Measurements from ENCODE around the gene MLPH. TPM values are rescaled to one million over a fixed set of nuclear protein-coding genes. Genes with fewer than 3 reads are reported as not detected.

Gene MLPH
- total and polyA plus RNA-seq, 12 donors = 0.12 to 3.6 (median 0.84) TPM; not detected in 1

DNA sequence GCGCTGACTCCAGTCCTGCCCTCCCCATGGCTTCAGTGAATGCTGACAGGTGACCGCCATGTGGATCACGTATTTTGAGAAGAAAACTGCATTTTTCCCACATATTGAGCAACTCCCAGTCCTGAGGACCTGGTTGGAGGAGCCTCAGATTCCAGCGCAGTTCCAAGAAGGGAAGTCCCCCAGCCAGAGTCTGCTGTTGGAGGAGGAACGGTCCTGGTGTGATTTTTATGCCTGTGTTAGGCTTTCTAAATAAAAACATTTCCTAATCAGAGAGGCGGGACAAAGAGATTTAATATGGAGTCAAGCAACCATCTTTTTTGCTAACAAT lies 40.7 kb upstream of the MLPH start:
- Histone ChIP-seq H3K9me3 (replicated peaks in 1 of 3) (no peaks in the 10 kb centered on the region), H3K4me3 (no peak overlapping the region), H3K27me3 (no peaks in the 10 kb centered on the region), H3K4me1 (replicated peaks in 1 of 2) (peaks cover 0 to 7% of the 10 kb centered on the region in 2 donors), H3K27ac (no peak overlapping the region), H3K36me3 (replicated peaks in 1 of 2) (no peaks in the 10 kb centered on the region)
- no peak for DNase-seq
- intact Hi-C loops (cut with DNase I) = no loop called here
- WGBS, 4 donors = 82 to 93% (median 92%) methylated on average over 3 to 6 of the region's 6 CpGs
- no peak for TF ChIP-seq CTCF (IDR thresholded peaks at IDR 0.05)

- no peaks in the 10 kb centered on the region for H3K9me3 ChIP-seq (replicated peaks in 1 of 3)
- intact Hi-C loops (cut with DNase I) = no loop called here
- H3K4me3 ChIP-seq = no peak overlapping the region
- peak in 1 of 7 donors; percentile 10 for DNase-seq
- WGBS, 4 donors = 87 to 93% (median 90%) methylated on average over 11 of the region's 11 CpGs
- no peaks in the 10 kb centered on the region for H3K27me3 ChIP-seq
- H3K27ac ChIP-seq = no peak overlapping the region
- no peak for TF ChIP-seq POLR2A (IDR thresholded peaks at IDR 0.05)
- TF ChIP-seq CTCF (IDR thresholded peaks at IDR 0.05) = no peak
- H3K4me1 ChIP-seq (replicated peaks in 1 of 2) = peaks cover 0 to 7% of the 10 kb centered on the region in 2 donors
- H3K36me3 ChIP-seq (replicated peaks in 1 of 2) = no peaks in the 10 kb centered on the region
These were observed 39.6 kb upstream of the MLPH start for GRCh38 chr2:237447496-237447895.

DNA sequence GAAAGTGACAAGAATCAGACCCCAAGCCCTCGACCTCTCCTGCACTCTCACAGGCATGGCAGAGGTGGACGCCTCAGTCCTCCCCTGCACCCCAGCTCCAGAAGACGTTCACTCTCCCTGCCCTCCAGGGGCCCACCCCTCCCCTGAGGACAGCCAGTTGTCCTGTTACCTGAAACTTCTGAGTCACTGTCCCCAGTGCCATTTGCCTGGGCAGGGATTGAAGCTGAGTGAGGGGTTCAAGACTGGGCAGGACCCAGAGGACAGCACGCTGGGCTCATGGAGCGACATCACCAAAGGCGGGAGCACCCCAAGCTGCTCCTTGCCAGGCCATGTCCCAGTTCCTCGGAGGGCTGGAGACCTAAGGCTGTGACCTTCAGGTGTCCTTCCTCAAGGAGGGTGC lies 38.9 kb upstream of the MLPH start:
- Histone ChIP-seq H3K27me3 (no peaks in the 10 kb centered on the region), H3K36me3 (replicated peaks in 1 of 2) (no peaks in the 10 kb centered on the region), H3K27ac (no peak overlapping the region), H3K9me3 (replicated peaks in 1 of 3) (no peaks in the 10 kb centered on the region), H3K4me3 (no peak overlapping the region), H3K4me1 (replicated peaks in 1 of 2) (peaks cover 0 to 7% of the 10 kb centered on the region in 2 donors)
- 86 to 92% (median 89%) methylated on average over 5 to 7 of the region's 7 CpGs for WGBS, 4 donors
- DNase-seq = peak in 1 of 7 donors; percentile 36
- TF ChIP-seq CTCF (IDR thresholded peaks at IDR 0.05) (no peak), POLR2A (IDR thresholded peaks at IDR 0.05) (no peak)
- intact Hi-C loops (cut with DNase I) = no loop called here

- DNase-seq = no peak
- H3K27ac ChIP-seq = no peak overlapping the region
- peaks cover 0 to 7% of the 10 kb centered on the region in 2 donors for H3K4me1 ChIP-seq (replicated peaks in 1 of 2)
- intact Hi-C loops (cut with DNase I) = no loop called here
- no peaks in the 10 kb centered on the region for H3K9me3 ChIP-seq (replicated peaks in 1 of 3)
- no peak overlapping the region for H3K4me3 ChIP-seq
- H3K27me3 ChIP-seq = no peaks in the 10 kb centered on the region
- TF ChIP-seq POLR2A (IDR thresholded peaks at IDR 0.05) (no peak), CTCF (IDR thresholded peaks at IDR 0.05) (no peak)
- WGBS, 4 donors = 76 to 81% (median 80%) methylated on average over 6 of the region's 6 CpGs
- H3K36me3 ChIP-seq (replicated peaks in 1 of 2) = no peaks in the 10 kb centered on the region
These were observed 38.4 kb upstream of the MLPH start for GRCh38 chr2:237448626-237449025.
